GM12892 (cell line): ENCODE results near the gene AP3B2.

Experiments
- POLR2A ChIP-seq: IDR thresholded peaks from 2 replicates; pipeline ENCODE4 v1.6.1; 2011; ENCODE audit warnings: low read depth, low read length, control low read depth
- POLR2AphosphoS5 ChIP-seq: IDR thresholded peaks from 2 replicates; pipeline ENCODE4 v1.6.1; 2011; ENCODE audit warnings: low read depth, low read length, control low read depth
- TAF1 ChIP-seq: IDR thresholded peaks from 2 replicates; pipeline ENCODE4 v1.6.1; 2011; ENCODE audit warnings: low read depth, mild to moderate bottlenecking, control low read depth, low read length, borderline replicate concordance

GRCh38 chr15:82630033-82630432, 79.6 kb downstream of the AP3B2 start:
- TF ChIP-seq POLR2A (no peak), POLR2AphosphoS5 (no peak), TAF1 (no peak)
